Sigmoid colon (tissue), 3 donors: Measurements from ENCODE around the gene NRG3.

Experiments used
- POLR2A ChIP-seq, 2 donors: fragments of 450-650 bp; IDR thresholded peaks; one replicate each; pipeline ENCODE4 v1.6.1; 2016; ENCODE audit warnings: antibody characterized with exemption in 2 of 2, mild to moderate bottlenecking in 2 of 2, moderate library complexity in 2 of 2
- TF ChIP-seq, protein P1 (sequence below), 4 experiments: fragments of 450-650 bp in 3 of 4; fragments of 200-600 bp in 1 of 4; IDR thresholded peaks; one replicate each; pipeline ENCODE4 v1.5.1; 2016 to 2019; ENCODE audit warnings: antibody characterized with exemption in 4 of 4, mild to moderate bottlenecking in 3 of 4, moderate library complexity in 2 of 4

DNA sequence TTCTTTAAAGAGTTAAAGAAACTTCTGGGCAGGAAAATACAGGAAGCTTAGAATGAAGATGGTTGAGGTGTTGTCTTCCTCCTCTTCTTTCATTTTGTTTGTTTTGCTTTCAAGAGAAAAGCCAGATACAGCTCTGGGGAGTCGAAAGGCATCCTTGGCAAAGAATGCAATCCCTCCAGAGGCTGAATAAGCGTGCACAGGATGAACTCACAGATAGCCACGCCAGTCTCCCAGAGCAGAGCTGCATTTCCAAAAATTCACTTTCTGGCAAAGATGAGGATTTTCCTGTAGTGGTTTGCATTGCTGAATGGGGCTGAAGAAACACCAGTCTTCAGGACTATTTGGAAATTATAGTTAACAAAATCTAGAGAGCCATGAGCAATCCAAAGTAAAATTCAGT lies 336.4 kb downstream of the NRG3 start:
- TF ChIP-seq, protein P1, sequence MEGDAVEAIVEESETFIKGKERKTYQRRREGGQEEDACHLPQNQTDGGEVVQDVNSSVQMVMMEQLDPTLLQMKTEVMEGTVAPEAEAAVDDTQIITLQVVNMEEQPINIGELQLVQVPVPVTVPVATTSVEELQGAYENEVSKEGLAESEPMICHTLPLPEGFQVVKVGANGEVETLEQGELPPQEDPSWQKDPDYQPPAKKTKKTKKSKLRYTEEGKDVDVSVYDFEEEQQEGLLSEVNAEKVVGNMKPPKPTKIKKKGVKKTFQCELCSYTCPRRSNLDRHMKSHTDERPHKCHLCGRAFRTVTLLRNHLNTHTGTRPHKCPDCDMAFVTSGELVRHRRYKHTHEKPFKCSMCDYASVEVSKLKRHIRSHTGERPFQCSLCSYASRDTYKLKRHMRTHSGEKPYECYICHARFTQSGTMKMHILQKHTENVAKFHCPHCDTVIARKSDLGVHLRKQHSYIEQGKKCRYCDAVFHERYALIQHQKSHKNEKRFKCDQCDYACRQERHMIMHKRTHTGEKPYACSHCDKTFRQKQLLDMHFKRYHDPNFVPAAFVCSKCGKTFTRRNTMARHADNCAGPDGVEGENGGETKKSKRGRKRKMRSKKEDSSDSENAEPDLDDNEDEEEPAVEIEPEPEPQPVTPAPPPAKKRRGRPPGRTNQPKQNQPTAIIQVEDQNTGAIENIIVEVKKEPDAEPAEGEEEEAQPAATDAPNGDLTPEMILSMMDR (IDR thresholded peaks at IDR 0.05) = no peak
- TF ChIP-seq POLR2A (IDR thresholded peaks at IDR 0.05) = no peak
